Measurements from ENCODE around the gene DPEP2.
"Not testable (repeated sequence)": the region's sequence is repeated elsewhere in the genome, so short reads cannot be mapped to it uniquely, and the experiment has no call there.

GRCh38 chr16:68030108-68030507 lies 30.8 kb upstream of the DPEP2 start:
- TF ChIP-seq CTCF (IDR thresholded peaks at IDR 0.05; ENCODE audit: low read length); EZH2 (optimal IDR thresholded peaks at IDR 0.05; ENCODE audit: low read depth, low read length): not testable (repeated sequence)
